ENCODE data around the gene MYO9B.

DNA sequence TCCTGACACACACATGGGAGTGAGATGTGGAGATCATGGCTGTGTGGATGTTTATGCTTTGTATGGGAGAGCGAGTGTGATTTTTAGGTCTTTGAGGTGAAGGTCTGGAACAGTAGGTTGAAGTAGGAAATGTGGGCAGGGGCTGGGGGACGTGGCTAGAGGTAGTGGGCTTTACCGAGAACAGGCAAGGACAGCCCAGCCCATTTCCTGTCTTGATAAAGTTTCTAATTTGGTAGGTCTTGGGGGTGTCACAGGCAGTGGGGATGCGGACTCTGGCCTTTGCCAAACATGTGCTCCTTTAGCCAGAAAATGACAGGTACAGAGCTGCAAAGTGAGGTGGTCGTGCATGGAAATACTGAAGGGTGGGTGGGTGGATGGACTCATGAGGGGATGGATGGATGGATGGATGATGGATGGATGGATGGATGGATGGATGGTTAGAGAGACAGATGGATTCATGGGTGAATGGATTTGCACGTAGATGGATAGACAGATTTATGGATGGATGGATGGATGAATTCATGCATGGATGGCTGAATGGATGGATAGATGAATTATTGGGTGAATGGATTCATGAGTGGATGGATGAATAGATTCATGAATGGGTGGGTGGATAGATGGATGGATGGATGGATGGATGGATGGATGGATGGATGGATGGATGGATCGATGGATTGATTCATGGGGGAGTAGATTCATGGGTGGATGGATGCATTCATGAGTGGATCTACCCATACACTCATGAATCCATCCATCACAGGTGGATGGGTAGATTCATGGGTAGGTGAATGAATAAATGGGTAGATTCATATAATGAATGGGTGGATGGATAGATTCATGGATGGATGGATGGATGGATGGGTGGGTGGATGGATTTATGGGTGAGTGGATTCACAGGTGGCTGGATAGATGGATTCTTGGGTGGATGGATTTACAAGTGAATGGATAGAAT is 70.2 kb downstream of the MYO9B start:
- TF ChIP-seq, protein P1, sequence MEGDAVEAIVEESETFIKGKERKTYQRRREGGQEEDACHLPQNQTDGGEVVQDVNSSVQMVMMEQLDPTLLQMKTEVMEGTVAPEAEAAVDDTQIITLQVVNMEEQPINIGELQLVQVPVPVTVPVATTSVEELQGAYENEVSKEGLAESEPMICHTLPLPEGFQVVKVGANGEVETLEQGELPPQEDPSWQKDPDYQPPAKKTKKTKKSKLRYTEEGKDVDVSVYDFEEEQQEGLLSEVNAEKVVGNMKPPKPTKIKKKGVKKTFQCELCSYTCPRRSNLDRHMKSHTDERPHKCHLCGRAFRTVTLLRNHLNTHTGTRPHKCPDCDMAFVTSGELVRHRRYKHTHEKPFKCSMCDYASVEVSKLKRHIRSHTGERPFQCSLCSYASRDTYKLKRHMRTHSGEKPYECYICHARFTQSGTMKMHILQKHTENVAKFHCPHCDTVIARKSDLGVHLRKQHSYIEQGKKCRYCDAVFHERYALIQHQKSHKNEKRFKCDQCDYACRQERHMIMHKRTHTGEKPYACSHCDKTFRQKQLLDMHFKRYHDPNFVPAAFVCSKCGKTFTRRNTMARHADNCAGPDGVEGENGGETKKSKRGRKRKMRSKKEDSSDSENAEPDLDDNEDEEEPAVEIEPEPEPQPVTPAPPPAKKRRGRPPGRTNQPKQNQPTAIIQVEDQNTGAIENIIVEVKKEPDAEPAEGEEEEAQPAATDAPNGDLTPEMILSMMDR (IDR thresholded peaks at IDR 0.05): no peak
- TF ChIP-seq POLR2AphosphoS5 (IDR thresholded peaks at IDR 0.05): no peak
